GM13977 (cell line): Measurements from ENCODE around the gene BPNT1.

Experiments
- DNase-seq: peaks from one replicate; pipeline ENCODE4 v3.0.0; 2012; ENCODE audit warnings: low spot score
- CTCF ChIP-seq: IDR thresholded peaks from 2 replicates; pipeline ENCODE4 v1.5.1; 2012; ENCODE audit warnings: mild to moderate bottlenecking, control low read depth; ENCODE audit not compliant: insufficient read depth; ENCODE audit errors: extremely low read depth, missing control alignments
- in situ Hi-C: fragments of 300-500 bp; cut with MboI; formaldehyde crosslinking; loops from one replicate; pipeline ENCODE4 v1.12.0; 2022; ENCODE audit warnings: low sequenced_read_pairs, low pct_unique_long_range_greater_than_20kb, mixed read lengths, inconsistent platforms; ENCODE audit not compliant: unreplicated experiment

The BPNT1 gene

DNA sequence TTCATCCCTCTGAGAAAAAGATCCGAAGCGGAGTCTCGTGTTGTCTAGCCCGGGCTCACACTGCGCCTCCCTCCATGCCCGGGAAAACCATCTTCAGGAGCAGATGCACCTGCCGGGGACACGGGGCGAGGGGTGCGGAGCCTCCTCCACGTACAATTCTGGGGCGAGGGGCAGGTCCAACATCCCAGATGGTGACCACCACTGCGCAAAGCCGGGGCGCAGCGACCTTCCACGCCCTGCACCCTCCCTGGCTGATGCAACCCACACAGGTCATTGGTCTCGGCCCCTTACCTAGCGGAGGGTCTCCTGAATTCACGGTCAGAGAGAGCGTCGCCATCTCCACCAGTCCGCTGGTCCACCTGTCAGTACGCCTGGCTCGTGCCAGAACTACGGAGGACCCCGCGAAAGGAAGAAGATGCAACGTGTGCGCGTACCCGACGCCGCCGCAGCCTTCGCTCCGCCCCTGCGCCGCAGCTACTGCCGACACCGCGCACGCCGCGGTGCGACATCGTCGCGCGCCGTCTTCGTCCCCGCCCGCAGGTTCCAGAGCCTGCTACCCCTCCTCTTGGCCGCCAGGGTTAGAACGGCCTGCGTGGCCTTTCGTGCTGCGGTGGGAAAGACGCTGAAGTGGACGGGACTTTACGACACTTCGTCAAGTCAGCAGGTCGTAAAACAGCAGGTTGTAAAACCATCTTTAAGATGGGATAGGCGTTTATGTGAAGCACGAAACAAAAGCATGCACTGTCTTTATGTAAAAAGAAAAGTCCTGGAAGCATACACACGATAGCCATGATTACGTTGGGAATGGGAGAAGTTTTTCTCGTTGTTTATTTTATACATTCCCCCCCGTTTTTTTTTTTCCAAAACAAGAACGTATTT lies 43.3 kb downstream of the BPNT1 start, which contains the start of gene EPRS1:
Gene EPRS1 (minus strand): TSS at position 454 of the 879 bp plus-strand sequence. CDS start 117 bp downstream, at position 337.
- TF ChIP-seq CTCF, result peak; percentile 66
- in situ Hi-C loops, result no loop called here
- DNase-seq, result peak; percentile 93

GRCh38 chr1:220045356-220046051 lies 44.1 kb downstream of the BPNT1 start:
- no peak for TF ChIP-seq CTCF
- DNase-seq, result peak; percentile 47
- in situ Hi-C loops, result no loop called here

DNA sequence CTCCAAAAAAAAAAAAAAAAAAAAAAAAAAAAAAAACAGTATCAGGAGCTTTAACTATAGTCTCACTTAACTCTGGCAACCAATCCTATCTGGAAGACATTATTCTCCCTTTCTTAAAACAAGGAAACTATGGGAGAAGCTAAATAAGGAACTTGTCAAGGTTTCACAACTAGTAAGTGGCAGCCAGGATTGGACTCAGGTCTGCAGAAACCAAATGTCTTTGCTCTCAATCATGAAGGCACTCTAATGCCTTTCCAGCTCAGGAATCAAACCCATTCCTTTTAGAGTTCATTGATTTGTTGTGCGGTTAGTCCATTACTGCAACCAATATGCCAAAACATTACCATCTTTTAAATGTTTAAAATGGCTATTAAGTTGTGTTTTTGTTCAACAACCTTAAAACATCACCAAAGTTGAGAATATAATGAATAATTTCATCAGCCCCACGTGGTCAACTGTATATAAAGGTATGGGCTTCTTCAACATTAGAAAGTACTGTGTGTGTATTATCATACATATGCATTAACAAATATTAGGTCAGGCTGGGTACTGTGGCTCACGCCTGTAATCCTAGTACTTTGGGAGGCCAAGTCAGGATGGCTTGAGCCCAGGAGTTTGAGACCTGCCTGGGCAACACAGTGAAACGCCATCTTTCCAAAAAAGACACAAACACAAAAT lies 44.8 kb downstream of the BPNT1 start:
- TF ChIP-seq CTCF, result no peak
- in situ Hi-C loops, result no loop called here
- no peak for DNase-seq

- TF ChIP-seq CTCF, result no peak
- in situ Hi-C loops, result no loop called here
- DNase-seq, result no peak
These were observed 45.9 kb downstream of the BPNT1 start for GRCh38 chr1:220043646-220044045.

DNA sequence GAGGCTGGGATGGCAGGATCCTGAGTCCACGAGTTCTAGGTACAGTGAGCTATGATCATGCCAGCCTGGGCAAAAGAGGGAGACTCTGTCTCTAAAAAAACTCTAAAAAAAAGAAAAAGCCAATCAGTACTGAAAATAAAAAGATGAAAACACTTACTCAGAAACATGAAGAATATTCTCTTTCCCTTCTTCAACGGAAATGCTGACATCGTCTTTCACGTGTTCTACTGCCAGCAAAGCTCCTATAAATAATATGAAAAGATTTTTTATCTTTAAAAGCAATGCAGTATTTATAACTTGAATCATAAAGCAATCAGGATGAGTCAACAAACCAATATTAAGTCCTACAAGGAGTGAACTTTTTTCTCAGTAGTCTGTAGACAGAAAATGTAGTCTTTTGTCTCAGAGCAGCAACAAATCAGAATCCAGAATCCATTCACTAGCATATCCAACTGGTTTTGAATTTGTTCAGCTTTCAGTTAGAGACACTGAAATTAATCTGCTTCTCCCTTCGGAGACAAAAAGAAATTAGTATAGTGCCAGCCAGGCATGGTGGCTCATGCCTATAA lies 49.5 kb downstream of the BPNT1 start:
- no peak for DNase-seq
- in situ Hi-C loops, result no loop called here

More for the DNA sequence above, 49.5 kb downstream of the BPNT1 start:
- no peak for TF ChIP-seq CTCF
